ENCODE data around the gene CAP1. TPM values are rescaled to one million over a fixed set of nuclear protein-coding genes. Genes with fewer than 3 reads are reported as not detected.

CAP1 gene
- total and polyA plus RNA-seq, 2 of the 13 experiments (the other 11 are each of a cell fraction or from before 2014, with no cell fraction given): 174 to 195 TPM

DNA sequence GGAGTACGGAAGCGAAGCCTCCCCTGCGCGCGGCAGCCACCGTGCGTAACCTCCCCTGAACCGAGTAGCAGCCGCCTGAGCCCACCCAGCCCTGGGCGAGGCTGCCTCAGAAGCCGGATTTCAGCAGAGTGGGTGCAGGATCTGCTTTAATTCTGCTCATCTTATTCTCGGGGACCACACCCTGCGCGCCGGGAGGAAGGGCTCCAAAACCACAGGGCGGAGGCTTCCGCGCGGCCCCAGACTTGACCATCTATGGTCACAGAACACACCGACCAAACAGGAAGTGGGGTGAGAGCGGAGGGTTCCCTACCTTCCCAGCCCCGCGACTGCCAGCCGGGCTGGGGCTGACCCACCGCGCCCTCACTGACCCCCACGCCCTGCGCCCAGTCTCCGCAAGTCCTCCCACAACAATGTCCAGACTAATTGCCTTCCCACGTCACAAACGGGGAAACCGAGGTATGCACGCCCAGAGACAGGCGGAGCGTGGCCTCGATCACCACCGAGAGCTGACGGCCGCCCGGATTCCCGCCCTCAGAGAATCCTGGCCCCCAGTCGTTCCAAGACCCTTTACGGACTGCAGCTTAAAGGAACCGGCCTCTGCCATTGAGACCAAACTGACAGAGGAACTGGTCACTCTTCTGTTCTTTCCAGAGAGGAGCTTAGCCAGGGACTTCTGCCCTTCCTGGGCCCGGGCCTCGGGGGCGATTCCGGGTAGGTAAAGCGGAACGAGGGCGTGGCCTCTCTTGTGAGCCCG lies 595 bp upstream of the CAP1 start (continued):
- TF ChIP-seq KDM4B (CRISPR knock-in tag; IDR thresholded peaks at IDR 0.05) (no peak; the same call in 1 of the 2 replicates), ZNF33B (CRISPR knock-in tag; IDR thresholded peaks at IDR 0.05) (no peak), ZNF331 (CRISPR knock-in tag; IDR thresholded peaks at IDR 0.05) (no peak), THRA (CRISPR knock-in tag; IDR thresholded peaks at IDR 0.05; ENCODE audit: borderline replicate concordance) (peak; percentile 41; the same call in 1 of the 2 replicates), ZNF572 (CRISPR knock-in tag; IDR thresholded peaks at IDR 0.05) (no peak), FOXA3 (CRISPR knock-in tag; IDR thresholded peaks at IDR 0.05) (no peak), ARID2 (CRISPR knock-in tag; IDR thresholded peaks at IDR 0.05; ENCODE audit: borderline replicate concordance) (peak; percentile 64; the same call in 1 of the 2 replicates), SIX1 (CRISPR knock-in tag; IDR thresholded peaks at IDR 0.05; ENCODE audit: borderline replicate concordance) (no peak), HDAC2 (CRISPR knock-in tag; IDR thresholded peaks at IDR 0.05) (no peak; the same call in 1 of the 2 replicates), ATF7 (IDR thresholded peaks at IDR 0.05) (no peak), ATF7 (CRISPR knock-in tag; IDR thresholded peaks at IDR 0.05) (no peak), MAFK (conservative IDR thresholded peaks at IDR 0.05 in 1 of 2, IDR thresholded peaks at IDR 0.05 in 1 of 2; ENCODE audit: low read length in 2 of 2) (no peak), ZBTB3 (CRISPR knock-in tag; IDR thresholded peaks at IDR 0.05; ENCODE audit: borderline replicate concordance, low read depth) (peak; percentile 57; the same call in 1 of the 2 replicates), CTCF (CRISPR knock-in tag; IDR thresholded peaks at IDR 0.05) (no peak), ZNF564 (CRISPR knock-in tag; IDR thresholded peaks at IDR 0.05) (no peak)
- TF ChIP-seq, protein P1, sequence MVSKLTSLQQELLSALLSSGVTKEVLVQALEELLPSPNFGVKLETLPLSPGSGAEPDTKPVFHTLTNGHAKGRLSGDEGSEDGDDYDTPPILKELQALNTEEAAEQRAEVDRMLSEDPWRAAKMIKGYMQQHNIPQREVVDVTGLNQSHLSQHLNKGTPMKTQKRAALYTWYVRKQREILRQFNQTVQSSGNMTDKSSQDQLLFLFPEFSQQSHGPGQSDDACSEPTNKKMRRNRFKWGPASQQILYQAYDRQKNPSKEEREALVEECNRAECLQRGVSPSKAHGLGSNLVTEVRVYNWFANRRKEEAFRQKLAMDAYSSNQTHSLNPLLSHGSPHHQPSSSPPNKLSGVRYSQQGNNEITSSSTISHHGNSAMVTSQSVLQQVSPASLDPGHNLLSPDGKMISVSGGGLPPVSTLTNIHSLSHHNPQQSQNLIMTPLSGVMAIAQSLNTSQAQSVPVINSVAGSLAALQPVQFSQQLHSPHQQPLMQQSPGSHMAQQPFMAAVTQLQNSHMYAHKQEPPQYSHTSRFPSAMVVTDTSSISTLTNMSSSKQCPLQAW (CRISPR knock-in tag; IDR thresholded peaks at IDR 0.05): peak; percentile 64
- TF ChIP-seq, protein P2, sequence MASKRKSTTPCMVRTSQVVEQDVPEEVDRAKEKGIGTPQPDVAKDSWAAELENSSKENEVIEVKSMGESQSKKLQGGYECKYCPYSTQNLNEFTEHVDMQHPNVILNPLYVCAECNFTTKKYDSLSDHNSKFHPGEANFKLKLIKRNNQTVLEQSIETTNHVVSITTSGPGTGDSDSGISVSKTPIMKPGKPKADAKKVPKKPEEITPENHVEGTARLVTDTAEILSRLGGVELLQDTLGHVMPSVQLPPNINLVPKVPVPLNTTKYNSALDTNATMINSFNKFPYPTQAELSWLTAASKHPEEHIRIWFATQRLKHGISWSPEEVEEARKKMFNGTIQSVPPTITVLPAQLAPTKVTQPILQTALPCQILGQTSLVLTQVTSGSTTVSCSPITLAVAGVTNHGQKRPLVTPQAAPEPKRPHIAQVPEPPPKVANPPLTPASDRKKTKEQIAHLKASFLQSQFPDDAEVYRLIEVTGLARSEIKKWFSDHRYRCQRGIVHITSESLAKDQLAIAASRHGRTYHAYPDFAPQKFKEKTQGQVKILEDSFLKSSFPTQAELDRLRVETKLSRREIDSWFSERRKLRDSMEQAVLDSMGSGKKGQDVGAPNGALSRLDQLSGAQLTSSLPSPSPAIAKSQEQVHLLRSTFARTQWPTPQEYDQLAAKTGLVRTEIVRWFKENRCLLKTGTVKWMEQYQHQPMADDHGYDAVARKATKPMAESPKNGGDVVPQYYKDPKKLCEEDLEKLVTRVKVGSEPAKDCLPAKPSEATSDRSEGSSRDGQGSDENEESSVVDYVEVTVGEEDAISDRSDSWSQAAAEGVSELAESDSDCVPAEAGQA (IDR thresholded peaks at IDR 0.05; ENCODE audit: low read depth): 0 out of 2 replicates have a peak, but pooled peaks have one; percentile 21
- TF ChIP-seq, protein P2 (CRISPR knock-in tag; IDR thresholded peaks at IDR 0.05; ENCODE audit: borderline replicate concordance): no peak
